Mucosa of descending colon (tissue), 3 donors: Measurements from ENCODE around the gene LCP2. TPM values are rescaled to one million over a fixed set of nuclear protein-coding genes. Genes with fewer than 3 reads are reported as not detected.

Experiments
- ATAC-seq: fragments of 200-7000 bp; cut with Tn5 transposase; one replicate; pipeline ENCODE4 v1.9.1; 2020; ENCODE audit warnings: mild to moderate bottlenecking, moderate library complexity
- DNase-seq, 3 donors: peaks; one replicate each; pipeline ENCODE4 v3.0.0-alpha.2; 2020
- H3K36me3 ChIP-seq: fragments of 200-600 bp; one replicate; pipeline ENCODE4 v1.8.0; 2021; ENCODE audit warnings: low read depth, mild to moderate bottlenecking
- H3K4me1 ChIP-seq: fragments of 200-600 bp; one replicate; pipeline ENCODE4 v1.8.0; 2021; ENCODE audit warnings: low read depth, mild to moderate bottlenecking
- H3K4me3 ChIP-seq: fragments of 200-600 bp; one replicate; pipeline ENCODE4 v1.8.0; 2021; ENCODE audit warnings: mild to moderate bottlenecking
- H3K9me3 ChIP-seq: fragments of 200-600 bp; one replicate; pipeline ENCODE4 v1.8.0; 2021; ENCODE audit warnings: mild to moderate bottlenecking
- intact Hi-C, 2 donors: fragments of 100-400 bp; cut with DNase I in 1 of 2; cut with micrococcal nuclease in 1 of 2; formaldehyde crosslinking; loops; one replicate each; pipeline versions ENCODE4 v1.11.0 to v1.11.1; 2022; cut with DNase I, micrococcal nuclease
- total RNA-seq, 3 donors: library from RNA; stranded (reverse); fragmentation: NEBNext Ultra II Directional in 2 of 3; extraction: Animal tissue kit (Norgen Biotek cat#: 25700) in 2 of 3; gene quantifications; one replicate each; pipeline versions ENCODE4 v1.2.1 to v1.2.4, GENCODE V29; 2021 to 2023
- TF ChIP-seq, protein P1 (sequence below): fragments of 200-600 bp; IDR thresholded peaks from one replicate; pipeline ENCODE4 v1.8.0; 2022; ENCODE audit warnings: antibody characterized with exemption, mild to moderate bottlenecking
- donor health status: DM: no; HTN: no; CAD: no; lungs with moderate emphysema.
- donor health status: DM: no; HTN: no; CAD: no.
- donor health status: DM: no; HTN: yes; CAD: no.

The LCP2 gene
- total RNA-seq, 3 donors from 2014 or later: 13.5 to 24.5 (median 22.9) TPM

GRCh38 chr5:170266570-170267381, 30.8 kb downstream of the LCP2 start:
- TF ChIP-seq, protein P1, sequence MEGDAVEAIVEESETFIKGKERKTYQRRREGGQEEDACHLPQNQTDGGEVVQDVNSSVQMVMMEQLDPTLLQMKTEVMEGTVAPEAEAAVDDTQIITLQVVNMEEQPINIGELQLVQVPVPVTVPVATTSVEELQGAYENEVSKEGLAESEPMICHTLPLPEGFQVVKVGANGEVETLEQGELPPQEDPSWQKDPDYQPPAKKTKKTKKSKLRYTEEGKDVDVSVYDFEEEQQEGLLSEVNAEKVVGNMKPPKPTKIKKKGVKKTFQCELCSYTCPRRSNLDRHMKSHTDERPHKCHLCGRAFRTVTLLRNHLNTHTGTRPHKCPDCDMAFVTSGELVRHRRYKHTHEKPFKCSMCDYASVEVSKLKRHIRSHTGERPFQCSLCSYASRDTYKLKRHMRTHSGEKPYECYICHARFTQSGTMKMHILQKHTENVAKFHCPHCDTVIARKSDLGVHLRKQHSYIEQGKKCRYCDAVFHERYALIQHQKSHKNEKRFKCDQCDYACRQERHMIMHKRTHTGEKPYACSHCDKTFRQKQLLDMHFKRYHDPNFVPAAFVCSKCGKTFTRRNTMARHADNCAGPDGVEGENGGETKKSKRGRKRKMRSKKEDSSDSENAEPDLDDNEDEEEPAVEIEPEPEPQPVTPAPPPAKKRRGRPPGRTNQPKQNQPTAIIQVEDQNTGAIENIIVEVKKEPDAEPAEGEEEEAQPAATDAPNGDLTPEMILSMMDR: no peak
- intact Hi-C loops: no loop called here
- no peaks in the 10 kb centered on the region for H3K36me3 ChIP-seq

DNA sequence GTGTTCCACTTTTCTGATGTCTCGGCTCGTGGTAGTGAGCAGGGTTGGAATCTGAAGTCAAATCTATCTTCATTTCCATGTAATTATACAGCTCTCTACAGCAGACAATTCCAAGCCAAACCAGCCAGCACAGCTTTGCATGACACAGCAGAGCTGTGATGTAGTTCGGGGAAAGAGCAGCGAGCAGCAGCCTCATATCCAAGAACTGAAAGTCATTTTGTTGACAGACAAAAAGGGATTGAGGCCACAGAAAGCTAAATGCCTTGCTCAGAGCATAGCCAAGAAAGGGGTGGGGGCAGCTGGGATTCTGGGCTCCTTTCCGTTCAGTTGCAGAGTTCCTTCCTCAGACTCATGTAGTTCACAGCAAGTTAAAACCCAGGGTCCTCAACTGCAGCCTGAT, 32.1 kb downstream of the LCP2 start:
- ATAC-seq (peak; percentile 14), DNase-seq (peak in 1 of 3 donors; percentile 24)
- TF ChIP-seq, protein P1: no peak
- Histone ChIP-seq H3K4me1 (no peaks in the 10 kb centered on the region), H3K9me3 (no peaks in the 10 kb centered on the region), H3K36me3 (no peaks in the 10 kb centered on the region), H3K4me3 (no peak overlapping the region)
- intact Hi-C loops: no loop called here

More at GRCh38 chr5:170266570-170267381, 30.8 kb downstream of the LCP2 start:
- ATAC-seq (peak; percentile 23), DNase-seq (peak in 1 of 3 donors; percentile 57)
- no peak overlapping the region for H3K4me3 ChIP-seq
- H3K9me3 ChIP-seq: no peaks in the 10 kb centered on the region
- H3K4me1 ChIP-seq: no peaks in the 10 kb centered on the region

DNA sequence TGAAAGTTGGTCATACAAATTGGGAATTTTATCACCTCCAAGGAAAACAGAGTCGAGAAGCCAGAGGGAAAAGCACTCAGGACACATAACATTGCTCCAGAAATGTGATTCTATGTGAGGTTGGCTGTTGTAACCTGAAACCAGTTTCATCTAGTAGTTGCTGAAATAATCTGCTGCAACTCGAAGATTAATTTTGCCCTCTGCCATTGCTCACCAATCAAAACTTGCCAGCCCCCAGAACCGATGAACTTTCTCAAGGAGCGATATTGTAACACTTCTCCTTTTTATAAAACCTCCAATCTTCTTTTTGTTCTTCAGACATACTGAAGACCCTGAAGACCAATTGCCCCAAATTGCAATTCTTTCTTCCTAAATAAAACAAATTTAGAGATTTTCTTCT, 33.7 kb downstream of the LCP2 start:
- no peaks in the 10 kb centered on the region for H3K36me3 ChIP-seq
- intact Hi-C loops: no loop called here

GRCh38 chr5:170262061-170263045, 35.2 kb downstream of the LCP2 start:
- H3K9me3 ChIP-seq: no peaks in the 10 kb centered on the region
- DNase-seq (no peak), ATAC-seq (peak; percentile 69)
- H3K4me1 ChIP-seq: no peaks in the 10 kb centered on the region
- TF ChIP-seq, protein P1: no peak
- intact Hi-C loops: no loop called here
- H3K4me3 ChIP-seq: no peak overlapping the region
- H3K36me3 ChIP-seq: no peaks in the 10 kb centered on the region

More for the DNA sequence above, 33.7 kb downstream of the LCP2 start:
- ATAC-seq (no peak), DNase-seq (no peak)
- H3K4me3 ChIP-seq: no peak overlapping the region
- no peaks in the 10 kb centered on the region for H3K9me3 ChIP-seq
- TF ChIP-seq, protein P1: no peak
- H3K4me1 ChIP-seq: no peaks in the 10 kb centered on the region

GRCh38 chr5:170261528-170262043, 36.0 kb downstream of the LCP2 start:
- H3K4me3 ChIP-seq: no peak overlapping the region
- DNase-seq (no peak), ATAC-seq (no peak)
- H3K9me3 ChIP-seq: no peaks in the 10 kb centered on the region
- no peaks in the 10 kb centered on the region for H3K4me1 ChIP-seq
- intact Hi-C loops: no loop called here
- H3K36me3 ChIP-seq: no peaks in the 10 kb centered on the region
- TF ChIP-seq, protein P1: no peak
